Pulmonary artery endothelial cell (primary cell): Measurements from ENCODE around the gene TPO. TPM values are rescaled to one million over a fixed set of nuclear protein-coding genes. Genes with fewer than 3 reads are reported as not detected.

Source experiments
- DNase-seq: peaks from one replicate; pipeline ENCODE4 v3.0.0-alpha.2; 2011; ENCODE audit warnings: low read depth, low spot score
- total RNA-seq: library from RNA; depleted of rRNA; stranded (reverse); fragments of >200 nt; gene quantifications from 2 replicates; pipeline ENCODE4 v1.2.3, GENCODE V29; 2014

TPO gene
- total RNA-seq, 1 donor from 2014 or later: not detected

GRCh38 chr2:1448009-1448408, 34.7 kb downstream of the TPO start:
- DNase-seq: no peak

- no peak for DNase-seq
Measured at GRCh38 chr2:1450915-1451314, 37.7 kb downstream of the TPO start.

GRCh38 chr2:1451422-1451821, 38.2 kb downstream of the TPO start:
- DNase-seq: no peak

- no peak for DNase-seq
Measured at GRCh38 chr2:1453561-1453960, 40.3 kb downstream of the TPO start.

GRCh38 chr2:1454346-1454745, 41.1 kb downstream of the TPO start:
- no peak for DNase-seq

- DNase-seq: no peak
Measured at GRCh38 chr2:1455466-1455865, 42.2 kb downstream of the TPO start.

- DNase-seq: no peak
Measured at GRCh38 chr2:1458432-1458831, 45.2 kb downstream of the TPO start.

- no peak for DNase-seq
Measured at GRCh38 chr2:1459727-1460126, 46.5 kb downstream of the TPO start.

GRCh38 chr2:1460851-1461418, 47.7 kb downstream of the TPO start:
- DNase-seq: no peak

GRCh38 chr2:1461507-1462390, 48.5 kb downstream of the TPO start:
- no peak for DNase-seq

- DNase-seq: no peak
Measured at GRCh38 chr2:1462994-1463393, 49.7 kb downstream of the TPO start.

GRCh38 chr2:1472350-1472749, 59.1 kb downstream of the TPO start:
- DNase-seq: no peak

- no peak for DNase-seq
Measured at GRCh38 chr2:1476617-1477195, 63.4 kb downstream of the TPO start.

GRCh38 chr2:1477196-1478040, 64.2 kb downstream of the TPO start:
- no peak for DNase-seq

- no peak for DNase-seq
Measured at GRCh38 chr2:1478311-1479305, 65.3 kb downstream of the TPO start.

GRCh38 chr2:1479346-1479745, 66.1 kb downstream of the TPO start:
- no peak for DNase-seq

- no peak for DNase-seq
Measured at GRCh38 chr2:1480671-1481076, 67.4 kb downstream of the TPO start.

- DNase-seq: no peak
Measured at GRCh38 chr2:1481406-1482252, 68.4 kb downstream of the TPO start.

GRCh38 chr2:1482253-1482675, 69.0 kb downstream of the TPO start:
- DNase-seq: no peak

GRCh38 chr2:1482981-1483380, 69.7 kb downstream of the TPO start:
- no peak for DNase-seq
